KBM-7 (cell line): ENCODE results near the gene U2SURP.

Experiments used
- DNase-seq: peaks from one replicate; pipeline ENCODE4 v3.0.0-alpha.2; 2015
- in situ Hi-C: fragments of 300-500 bp; cut with MboI; formaldehyde crosslinking; loops from 2 replicates; pipeline ENCODE4 v1.14.3; 2020; ENCODE audit warnings: low sequenced_read_pairs, low pct_unique_long_range_greater_than_20kb, mixed read lengths

Gene U2SURP

DNA sequence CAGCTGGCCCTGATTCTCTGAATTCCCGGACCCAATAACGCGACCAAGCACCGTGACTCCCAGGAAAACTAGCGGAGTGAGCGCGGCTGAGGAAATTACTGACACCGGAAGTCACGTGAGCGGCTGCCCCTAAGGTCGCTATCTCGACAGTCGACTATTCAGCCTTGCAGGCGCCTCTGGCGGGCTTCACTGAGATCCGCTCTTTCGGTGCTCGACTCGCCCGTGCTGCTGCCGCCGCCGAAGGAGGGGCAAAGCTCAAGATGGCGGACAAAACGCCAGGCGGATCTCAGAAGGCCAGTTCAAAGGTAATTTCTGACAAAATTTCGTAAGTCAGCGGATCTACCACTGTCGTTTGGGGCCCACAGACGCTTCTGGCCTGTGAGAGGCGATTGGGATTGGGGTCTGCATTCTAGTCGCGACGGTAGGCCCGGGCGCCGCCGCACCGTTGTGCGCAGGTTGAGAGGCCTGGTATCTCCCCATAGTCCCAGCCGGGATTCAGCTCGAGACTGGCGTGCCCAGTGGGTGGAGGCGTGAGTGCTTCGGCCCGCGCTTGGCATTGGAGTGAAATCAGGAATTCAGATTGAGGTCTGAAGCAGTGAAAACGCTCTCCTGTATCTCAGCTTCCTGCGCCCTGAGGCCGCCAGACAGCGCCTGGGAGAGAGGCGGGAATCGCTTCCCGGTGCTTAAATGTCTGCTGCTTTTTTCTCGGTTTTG, at the start of gene U2SURP:
Gene U2SURP, plus strand, starts transcription at position 202 of the 714 bp plus-strand sequence. Its CDS starts 59 bp downstream, at position 261.
- in situ Hi-C loops = no loop called here

DNA sequence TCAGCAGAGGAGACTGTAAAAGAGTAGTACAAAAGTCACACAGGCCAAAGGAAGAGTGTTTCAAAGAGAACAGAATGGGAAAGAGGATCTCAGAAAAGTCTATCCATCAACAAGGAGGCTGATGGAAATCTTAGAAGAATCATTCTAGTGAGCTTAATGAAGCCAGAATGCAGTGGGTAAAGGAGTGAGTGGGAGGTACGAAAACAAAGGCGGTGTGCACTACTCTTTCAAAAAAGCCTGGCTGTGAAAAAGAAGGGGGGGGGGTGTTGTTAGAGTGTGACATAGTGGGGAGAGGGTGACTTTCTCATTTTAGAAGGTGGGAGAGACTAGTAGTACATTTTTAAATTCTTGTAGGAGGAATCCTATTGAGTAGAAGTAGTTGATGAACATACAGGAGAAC, 49.6 kb upstream of the U2SURP start:
- no peak for DNase-seq
- in situ Hi-C loops = no loop called here

More for the DNA sequence above, at the start of gene U2SURP:
- peak; percentile 95 for DNase-seq

DNA sequence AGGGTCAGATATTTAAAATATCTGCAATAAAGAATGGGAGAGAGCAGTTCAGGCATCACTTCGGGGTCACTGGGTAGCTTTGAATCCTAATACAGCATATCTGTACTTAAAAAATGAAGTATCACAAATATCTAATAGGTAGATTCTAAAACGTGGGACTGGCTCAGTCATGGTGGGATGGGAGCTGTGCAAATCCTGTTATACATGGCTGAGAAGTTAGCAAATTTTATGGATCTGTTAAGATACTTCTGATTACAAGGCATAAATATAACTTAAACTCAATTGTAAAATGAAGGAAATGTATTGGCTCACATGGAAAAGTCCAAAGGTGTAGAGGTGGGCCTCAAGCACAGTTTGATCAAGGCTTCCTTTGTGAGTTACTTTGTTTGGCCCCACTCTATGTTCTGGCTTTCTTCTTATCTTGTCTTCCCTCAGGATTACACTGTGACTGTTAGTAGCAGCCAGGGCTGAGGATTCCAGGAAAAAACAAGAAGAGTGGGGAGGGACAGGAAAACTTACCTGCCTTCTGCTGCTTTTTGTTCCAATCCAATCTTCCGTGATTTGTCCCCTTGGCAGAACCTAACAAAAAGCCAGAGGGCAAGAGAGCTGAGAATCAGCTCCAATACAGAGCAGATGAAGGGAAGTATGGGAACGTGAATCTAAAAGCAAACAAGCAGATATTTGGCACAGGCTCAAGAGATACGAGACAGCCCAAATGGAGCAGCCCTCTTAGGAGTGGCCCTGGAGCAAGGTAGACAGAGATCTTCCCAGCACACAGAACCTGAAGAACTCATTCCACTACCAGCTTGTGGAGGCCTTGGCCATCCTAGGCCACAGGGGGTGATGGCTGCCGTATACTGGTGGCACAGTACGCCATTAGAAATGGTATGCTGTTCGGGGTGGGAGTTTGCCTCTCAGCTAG, 48.8 kb upstream of the U2SURP start:
- in situ Hi-C loops = no loop called here
- DNase-seq = no peak

DNA sequence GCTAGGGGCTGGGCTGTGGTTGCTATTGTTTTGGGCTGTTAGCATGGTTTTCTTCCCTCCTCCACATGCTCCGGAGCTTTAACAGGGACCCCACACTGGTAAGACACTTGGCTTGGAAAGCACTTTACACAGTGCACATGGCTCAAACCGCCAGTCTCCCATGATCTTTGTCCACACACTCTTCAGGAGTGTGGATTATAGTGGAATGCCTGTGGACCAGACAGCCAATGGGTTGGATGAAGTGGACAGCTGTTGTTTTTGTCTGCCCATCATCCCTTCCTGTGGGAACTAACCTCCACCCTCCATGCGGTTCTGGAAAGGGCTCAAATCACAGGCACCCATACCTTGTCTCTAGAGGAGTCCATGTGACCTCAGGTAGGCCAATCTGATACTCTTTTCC, 47.9 kb upstream of the U2SURP start:
- DNase-seq = no peak
- in situ Hi-C loops = no loop called here

DNA sequence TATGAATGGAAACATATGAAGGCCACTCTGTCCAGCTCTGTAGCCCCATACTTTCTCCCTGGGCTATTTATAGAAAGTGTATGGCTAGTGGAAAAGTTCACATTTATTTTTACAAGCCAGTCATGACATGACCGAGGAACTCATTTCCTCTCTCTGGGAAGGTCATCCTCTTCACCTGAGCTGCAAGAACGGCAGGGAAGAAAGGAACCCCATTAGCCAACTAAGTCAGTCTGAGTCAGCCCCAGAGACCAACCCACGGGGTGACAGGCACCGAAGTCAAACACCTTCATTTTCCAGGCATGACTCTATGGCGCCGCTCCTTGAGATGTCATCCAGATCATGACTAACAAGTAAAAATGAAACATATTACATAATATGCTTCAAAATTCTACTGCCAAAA, 42.7 kb upstream of the U2SURP start:
- in situ Hi-C loops = no loop called here
- no peak for DNase-seq

DNA sequence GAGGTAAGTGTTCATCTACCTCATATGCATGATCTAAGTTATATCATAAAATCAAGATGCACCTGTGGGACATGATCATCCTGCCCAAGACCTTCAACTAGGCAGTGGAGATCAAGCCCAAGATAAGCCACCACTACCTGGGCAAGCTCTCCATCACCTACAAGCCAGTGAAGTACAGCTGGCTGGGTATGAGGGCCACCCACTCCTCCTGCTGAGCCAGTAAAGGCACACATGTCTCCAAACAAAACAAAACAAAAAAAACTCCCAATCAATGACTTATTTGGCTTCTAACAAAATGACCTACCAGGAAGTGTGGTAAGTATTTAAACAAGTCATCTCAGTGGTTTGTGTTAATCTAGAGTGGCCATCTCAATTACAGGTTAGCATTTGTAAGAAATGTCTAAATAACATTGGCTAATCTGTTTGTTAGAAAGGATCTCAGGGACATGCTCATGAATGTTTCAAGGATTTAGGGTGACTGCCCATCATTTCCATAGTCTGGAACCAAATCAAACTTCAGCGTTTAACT, 41.0 kb upstream of the U2SURP start:
- in situ Hi-C loops = no loop called here
- DNase-seq = no peak

DNA sequence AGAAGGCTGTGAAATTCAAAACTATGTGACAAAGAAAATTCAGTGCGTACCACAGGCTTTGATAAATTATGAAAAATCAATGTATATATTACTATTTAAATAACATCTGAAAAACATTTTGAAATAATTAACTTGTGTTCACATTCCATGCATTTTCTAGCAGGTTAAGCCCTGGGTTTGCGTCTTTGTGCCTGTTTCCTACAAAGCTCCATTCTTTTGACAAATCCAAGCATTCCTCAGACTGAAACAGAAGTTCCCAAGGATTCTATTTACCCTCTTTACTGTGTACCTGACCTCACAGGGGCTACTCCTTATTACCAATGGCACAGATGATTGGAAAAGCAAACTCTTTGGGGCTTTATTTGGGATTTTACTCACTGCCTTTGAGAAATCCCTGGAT, 39.8 kb upstream of the U2SURP start:
- no peak for DNase-seq
- in situ Hi-C loops = no loop called here

DNA sequence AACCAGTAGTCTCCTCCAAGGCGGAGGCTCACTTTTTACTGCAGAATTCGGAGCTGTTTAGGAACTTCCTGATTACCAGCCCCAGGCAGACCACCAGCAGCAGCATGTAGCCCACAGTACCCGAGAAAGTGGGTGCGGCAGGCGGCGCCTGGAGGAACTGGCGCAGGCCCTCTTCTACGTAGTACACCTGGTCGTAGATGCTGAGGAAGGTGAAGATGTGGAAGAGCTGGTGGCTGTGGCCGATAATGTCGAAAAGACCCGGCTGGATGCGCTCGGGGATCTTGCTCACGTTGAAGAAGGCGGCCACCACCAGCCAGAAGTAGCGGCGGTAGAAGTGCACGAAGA, 39.2 kb upstream of the U2SURP start:
- in situ Hi-C loops = no loop called here

DNA sequence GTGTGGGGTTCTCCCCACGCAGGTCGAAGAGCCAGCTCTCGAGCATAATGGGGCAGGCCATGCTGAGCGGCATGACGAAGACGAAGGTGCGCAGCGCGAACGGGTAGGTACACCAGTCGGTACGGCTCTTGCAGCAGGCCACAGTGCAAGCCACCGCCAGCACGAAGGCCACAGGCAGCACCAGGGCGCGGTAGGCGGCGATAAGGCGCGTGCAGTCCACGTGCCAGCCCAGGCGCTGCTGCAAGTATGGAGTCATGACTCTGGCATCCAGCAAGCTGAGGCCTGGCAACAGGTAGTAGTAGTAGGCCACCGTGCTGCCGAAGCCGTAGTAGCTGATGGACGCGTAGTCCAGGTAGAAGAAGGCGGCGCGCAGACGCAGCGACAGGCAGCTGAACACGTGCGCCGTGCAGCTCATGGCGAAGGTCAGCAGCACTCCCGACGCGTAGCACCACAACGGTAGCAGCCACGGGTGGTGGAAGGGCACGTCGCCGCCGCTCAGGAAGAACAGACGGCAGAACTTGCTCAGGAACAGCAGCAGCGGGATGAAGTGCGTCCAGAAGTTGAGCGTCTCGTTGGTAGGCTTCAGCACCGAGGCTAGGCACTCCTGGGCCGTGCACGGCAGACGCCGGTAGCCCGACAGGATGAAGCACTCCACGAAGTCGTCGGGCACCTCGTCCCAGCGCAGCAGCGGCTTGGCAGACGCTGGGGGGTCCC, 38.7 kb upstream of the U2SURP start:
- peak; percentile 21 for DNase-seq
- in situ Hi-C loops = no loop called here

More for the DNA sequence above, 39.2 kb upstream of the U2SURP start:
- DNase-seq = no peak

DNA sequence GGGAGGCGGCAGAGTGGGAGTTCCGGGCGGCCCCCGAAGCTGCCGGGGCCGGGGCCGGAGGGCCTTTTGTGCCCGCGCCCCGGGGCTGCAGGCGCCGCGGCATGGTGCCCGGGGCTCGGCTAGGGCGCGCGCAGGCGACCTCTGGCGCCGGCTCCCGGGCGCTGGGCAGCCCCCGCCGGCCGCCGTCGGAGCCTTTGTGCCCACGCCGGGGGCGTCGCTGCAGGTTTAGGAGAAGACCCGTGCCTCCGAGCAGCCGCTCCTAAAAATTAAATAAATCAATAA, 38.2 kb upstream of the U2SURP start:
- in situ Hi-C loops = no loop called here
- peak; percentile 48 for DNase-seq

DNA sequence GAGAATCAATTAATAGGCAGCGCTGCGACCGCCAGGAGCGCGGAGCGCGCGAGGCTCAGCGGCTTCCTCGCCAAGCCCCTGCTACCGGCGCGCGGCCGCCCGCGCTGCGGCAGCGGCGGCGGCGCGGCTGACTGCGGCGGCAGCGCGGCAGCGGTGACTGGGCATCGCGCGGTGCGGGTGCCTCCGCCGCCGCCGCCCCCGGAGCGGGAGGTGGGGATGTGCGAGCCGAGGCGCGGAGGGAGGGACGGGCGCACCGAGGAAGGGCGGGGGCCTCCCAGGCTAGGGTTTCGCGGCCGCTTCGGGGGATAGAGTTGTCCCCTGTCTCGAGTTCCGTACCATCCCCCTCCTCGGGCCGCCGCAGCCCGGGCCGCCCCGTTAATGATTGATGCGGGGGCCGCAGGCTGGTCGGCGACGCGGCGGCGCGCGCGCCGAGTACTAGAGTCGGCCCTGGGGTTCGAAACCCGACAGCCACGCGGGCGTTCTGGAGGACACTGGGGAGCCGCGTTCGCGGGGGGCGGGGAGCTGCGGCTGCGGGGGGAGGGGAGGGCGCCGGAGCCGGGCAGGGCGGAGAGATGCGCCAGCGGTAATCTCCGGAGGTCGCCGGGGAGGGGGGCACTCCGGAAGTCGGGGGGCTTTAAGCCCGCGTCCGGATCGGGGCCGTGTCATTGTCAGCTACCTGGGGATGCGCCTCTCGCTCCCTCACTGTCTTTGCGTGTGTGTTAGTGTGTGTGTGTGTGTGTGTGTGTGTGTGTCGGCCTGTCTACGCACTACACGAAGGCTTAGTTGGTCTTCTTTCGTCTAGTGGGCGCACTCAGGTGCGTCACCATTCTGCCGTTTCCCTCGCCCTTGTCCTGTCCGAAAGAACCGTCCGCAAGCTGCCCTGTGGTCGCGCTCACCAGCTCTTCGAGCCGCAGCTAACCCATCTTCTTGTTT, 37.6 kb upstream of the U2SURP start, which contains the start of gene PAQR9:
Gene PAQR9, minus strand, starts transcription at position 159 of the 933 bp plus-strand sequence. CDS start 338 bp downstream, outside the sequence.
- in situ Hi-C loops = no loop called here
- DNase-seq = peak; percentile 45

DNA sequence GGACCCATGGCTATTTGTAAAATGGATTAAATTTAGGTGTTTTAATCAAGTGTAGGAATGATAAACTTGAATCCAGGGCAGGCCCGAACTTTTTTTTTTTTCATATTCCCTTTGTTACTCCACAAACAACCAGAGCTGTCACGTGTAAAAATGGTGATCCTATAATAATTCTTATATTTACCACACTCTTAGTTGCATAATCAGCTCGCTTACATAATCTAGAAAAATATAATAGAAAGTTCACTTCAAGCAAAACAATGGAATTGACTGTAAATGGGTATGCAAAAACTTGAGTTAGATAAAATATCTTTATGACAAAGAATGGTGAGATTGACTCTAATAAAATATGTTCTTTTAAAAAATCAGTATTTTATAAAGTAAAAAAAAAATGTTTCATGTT, 35.8 kb upstream of the U2SURP start:
- DNase-seq = no peak
- in situ Hi-C loops = no loop called here

DNA sequence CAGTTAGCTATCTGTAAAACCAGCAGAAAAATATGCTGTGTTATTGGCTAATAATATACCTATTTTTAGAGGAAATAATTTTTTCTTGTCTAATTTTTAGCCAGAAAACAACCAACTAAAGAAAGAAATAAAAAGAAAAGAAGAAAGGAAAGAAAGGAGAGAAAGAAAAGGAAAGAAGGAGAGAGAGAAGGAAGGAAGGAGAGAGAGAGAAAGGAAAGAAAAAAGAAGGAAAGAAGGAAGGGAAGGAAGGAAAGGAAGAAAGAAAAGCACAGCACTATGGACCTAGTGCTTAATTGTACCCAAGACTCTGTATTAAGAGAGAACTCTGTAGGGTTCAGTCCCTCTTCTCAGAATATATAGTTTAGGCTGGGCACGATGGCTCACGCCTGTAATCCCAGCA, 34.6 kb upstream of the U2SURP start:
- in situ Hi-C loops = no loop called here
- DNase-seq = no peak

DNA sequence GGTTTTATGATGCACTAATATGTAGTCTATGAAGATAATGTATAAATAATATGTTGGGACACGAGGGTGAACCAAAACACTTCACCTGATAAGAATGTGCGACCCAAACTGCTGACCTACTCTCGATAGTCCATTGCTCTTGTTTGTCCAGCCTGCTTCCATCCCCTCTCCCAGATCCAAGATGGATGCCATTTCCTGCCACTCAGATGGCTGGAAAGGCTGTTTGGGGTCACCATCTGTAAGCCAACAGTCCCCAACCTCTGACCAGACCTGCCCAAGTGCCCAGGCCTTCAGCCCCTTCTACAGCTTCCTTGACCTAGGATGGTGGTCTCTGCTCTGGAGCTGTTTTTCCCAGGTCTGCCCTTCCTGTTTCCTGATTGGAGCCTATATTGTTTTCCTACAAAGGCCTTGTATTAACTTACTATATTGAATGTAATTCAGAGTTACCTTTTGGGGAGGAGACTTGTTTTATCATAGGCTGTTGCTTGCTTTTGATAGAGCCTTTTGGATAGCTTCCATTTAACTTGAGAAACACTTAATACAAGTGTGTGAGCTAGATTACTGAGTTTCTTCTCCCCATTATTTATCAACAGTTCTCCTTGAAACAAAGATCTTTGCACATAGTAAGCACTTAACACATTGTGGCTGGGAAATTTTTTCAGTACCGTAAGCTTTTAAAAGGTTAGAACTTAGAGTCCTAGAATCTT, 32.9 kb upstream of the U2SURP start:
- DNase-seq = no peak
- in situ Hi-C loops = no loop called here

DNA sequence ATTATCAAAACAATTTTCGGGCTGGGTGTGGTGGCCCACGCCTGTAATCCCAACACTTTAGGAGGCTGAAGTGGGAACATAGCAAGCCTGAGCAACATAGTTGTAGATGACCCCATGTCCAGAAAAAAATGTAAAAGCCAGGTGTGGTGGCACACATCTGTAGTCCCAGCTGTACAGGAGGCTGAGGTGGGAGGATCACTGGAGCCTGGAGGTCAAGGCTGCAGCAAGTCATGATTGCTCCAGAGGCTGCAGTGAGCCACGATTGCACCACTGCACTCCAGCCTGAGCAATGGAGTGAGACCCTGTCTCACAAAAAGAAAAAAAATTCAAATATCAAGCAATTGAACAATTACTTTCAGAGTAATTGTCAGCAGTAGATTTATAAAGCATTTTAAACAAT, 29.9 kb upstream of the U2SURP start:
- DNase-seq = no peak
- in situ Hi-C loops = no loop called here

DNA sequence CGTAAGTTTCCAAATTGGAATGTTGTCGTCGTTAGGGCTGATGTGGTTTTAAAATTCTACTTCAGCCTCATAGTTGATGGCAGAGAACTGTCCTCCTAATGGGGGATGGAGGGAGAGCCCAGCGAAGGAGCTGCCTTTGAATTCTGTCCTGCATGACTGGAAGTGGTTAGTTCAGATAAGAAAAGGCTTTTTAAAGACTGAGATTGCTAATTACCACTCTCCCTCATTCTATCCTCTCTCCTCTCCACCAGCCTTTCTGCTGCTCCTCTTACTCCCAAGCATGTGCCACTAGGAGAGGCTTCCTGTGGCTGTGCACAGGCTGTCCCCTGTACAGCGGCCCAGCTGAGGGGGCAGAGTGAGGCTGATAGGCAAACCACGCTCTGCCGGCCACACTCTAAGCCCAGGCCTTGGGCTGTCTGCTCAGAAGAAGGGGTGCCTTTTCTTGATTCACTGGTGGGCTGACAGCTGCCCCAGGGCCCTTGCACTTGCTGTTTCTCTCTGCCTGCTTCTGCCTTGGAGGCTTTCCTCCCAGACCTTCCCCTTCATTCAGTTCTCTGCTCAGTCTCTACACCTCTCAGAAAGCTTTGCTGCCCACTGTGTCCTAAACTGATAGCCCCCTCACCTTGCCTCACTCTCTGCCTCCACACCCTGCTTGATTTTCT, 29.1 kb upstream of the U2SURP start:
- no peak for DNase-seq
- in situ Hi-C loops = no loop called here

DNA sequence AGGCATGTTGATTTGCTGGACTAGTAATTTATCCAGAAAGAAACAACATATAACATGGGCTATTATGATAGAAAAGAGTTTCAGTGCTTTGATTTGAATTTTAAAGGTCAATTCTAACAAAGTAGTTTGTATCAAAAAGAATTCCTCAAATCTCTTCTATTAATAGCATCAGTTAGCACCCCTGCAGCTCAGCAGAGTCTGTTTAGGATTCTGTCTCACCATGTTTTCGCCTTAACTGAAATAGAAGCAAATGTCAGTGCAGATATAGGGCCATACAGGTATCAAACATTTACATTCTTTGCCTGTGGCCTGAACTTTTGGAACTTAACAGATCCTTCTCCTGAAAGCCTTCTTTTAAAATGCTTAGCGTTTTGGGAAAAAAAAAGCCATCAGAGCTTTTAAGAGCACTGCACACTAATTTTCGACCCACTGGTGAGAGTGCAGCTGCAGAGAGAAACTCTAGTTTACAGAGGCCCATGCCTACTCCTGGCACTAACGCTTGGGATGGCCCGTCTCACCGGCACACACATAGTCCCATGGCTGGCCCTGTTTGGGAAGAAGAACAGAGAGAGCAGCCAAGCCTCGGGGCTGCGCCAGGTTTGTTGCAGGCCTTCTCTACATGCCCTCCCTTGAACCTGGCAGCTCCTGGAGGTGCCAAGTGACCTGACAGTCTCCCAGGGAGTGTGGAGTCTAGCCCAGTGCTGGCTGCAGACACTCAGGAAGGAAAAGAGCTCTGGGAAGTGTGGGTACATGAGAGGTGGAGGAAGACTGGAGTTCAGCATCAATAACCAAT, 28.0 kb upstream of the U2SURP start:
- in situ Hi-C loops = no loop called here
- no peak for DNase-seq
